H9 (cell line): Measurements from ENCODE around the gene RNASET2. TPM values are rescaled to one million over a fixed set of nuclear protein-coding genes. Genes with fewer than 3 reads are reported as not detected.
A peak's percentile ranks its signal among the peaks of the same experiment; 100 is the strongest.

Experiments used
- DNase-seq: peaks from one replicate; pipeline ENCODE4 v3.0.0-alpha.2; 2017
- H2AFZ ChIP-seq: one replicate; pipeline ENCODE4 v1.6.1; 2013; ENCODE audit warnings: mild to moderate bottlenecking, low read length, control low read depth, moderate library complexity
- H2AK5ac ChIP-seq: 2 replicates; pipeline ENCODE4 v1.6.1; 2013; ENCODE audit warnings: low read length, control low read depth, mixed read lengths; ENCODE audit not compliant: insufficient read length
- H2BK120ac ChIP-seq: one replicate; pipeline ENCODE4 v1.6.1; 2013; ENCODE audit warnings: low read depth, mild to moderate bottlenecking, low read length, control low read depth, inconsistent platforms; ENCODE audit not compliant: poor library complexity, severe bottlenecking
- H2BK12ac ChIP-seq: 2 replicates; pipeline ENCODE4 v1.6.1; 2013; ENCODE audit warnings: low read length, control low read depth, mixed read lengths, low read depth; ENCODE audit not compliant: insufficient read length
- H2BK15ac ChIP-seq: 2 replicates; pipeline ENCODE4 v1.6.1; 2013; ENCODE audit warnings: low read depth, low read length, control low read depth
- H2BK20ac ChIP-seq: one replicate; pipeline ENCODE4 v1.6.1; 2013; ENCODE audit warnings: low read depth, mild to moderate bottlenecking, low read length, control low read depth, inconsistent platforms; ENCODE audit not compliant: poor library complexity, severe bottlenecking
- H2BK5ac ChIP-seq: 2 replicates; pipeline ENCODE4 v1.6.1; 2013; ENCODE audit warnings: low read length, control low read depth, mixed read lengths; ENCODE audit not compliant: insufficient read length
- H3K14ac ChIP-seq: 2 replicates; pipeline ENCODE4 v1.6.1; 2013; ENCODE audit warnings: low read length, control low read depth; ENCODE audit not compliant: insufficient read depth
- H3K18ac ChIP-seq: 2 replicates; pipeline ENCODE4 v1.6.1; 2013; ENCODE audit warnings: low read depth, mild to moderate bottlenecking, mixed read lengths, low read length, control low read depth; ENCODE audit not compliant: insufficient read length
- H3K23ac ChIP-seq: 2 replicates; pipeline ENCODE4 v1.6.1; 2013; ENCODE audit warnings: low read length, control low read depth, mixed read lengths, low read depth; ENCODE audit not compliant: insufficient read length
- H3K23me2 ChIP-seq: 2 replicates; pipeline ENCODE4 v1.6.1; 2013; ENCODE audit warnings: low read depth, mild to moderate bottlenecking, mixed read lengths, low read length, control low read depth; ENCODE audit not compliant: insufficient read length, poor library complexity, severe bottlenecking
- H3K27ac ChIP-seq: 2 replicates; pipeline ENCODE4 v1.5.1; 2013; ENCODE audit warnings: low read length, control low read depth, mixed read lengths, low read depth; ENCODE audit not compliant: insufficient read length
- H3K27me3 ChIP-seq: 2 replicates; pipeline ENCODE4 v1.6.1; 2013; ENCODE audit warnings: low read length, control low read depth, inconsistent platforms; ENCODE audit not compliant: insufficient read depth
- H3K4ac ChIP-seq: 2 replicates; pipeline ENCODE4 v1.6.1; 2013; ENCODE audit warnings: low read depth, mild to moderate bottlenecking, control low read depth, inconsistent platforms, low read length, moderate library complexity
- H3K4me1 ChIP-seq: 2 replicates; pipeline ENCODE4 v1.6.1; 2013; ENCODE audit warnings: low read length, control low read depth, inconsistent platforms; ENCODE audit not compliant: insufficient read depth
- H3K4me2 ChIP-seq: 2 replicates; pipeline ENCODE4 v1.6.1; 2013; ENCODE audit warnings: low read length, control low read depth, mixed read lengths; ENCODE audit not compliant: insufficient read length, insufficient read depth
- H3K56ac ChIP-seq: 2 replicates; pipeline ENCODE4 v1.6.1; 2013; ENCODE audit warnings: low read depth, mild to moderate bottlenecking, mixed read lengths, low read length, control low read depth; ENCODE audit not compliant: insufficient read length
- H3K79me1 ChIP-seq: 2 replicates; pipeline ENCODE4 v1.6.1; 2013; ENCODE audit warnings: low read depth, mild to moderate bottlenecking, moderate library complexity, low read length, control low read depth, inconsistent platforms; ENCODE audit not compliant: insufficient read depth, poor library complexity, severe bottlenecking
- H3K79me2 ChIP-seq: 2 replicates; pipeline ENCODE4 v1.6.1; 2013; ENCODE audit warnings: low read length, control low read depth, inconsistent platforms; ENCODE audit not compliant: insufficient read depth
- H3K9ac ChIP-seq: 2 replicates; pipeline ENCODE4 v1.6.1; 2013; ENCODE audit warnings: low read length, control low read depth, mixed read lengths; ENCODE audit not compliant: insufficient read length; ENCODE audit errors: extremely low read depth
- H3K9me3 ChIP-seq: one replicate; pipeline ENCODE4 v1.6.1; 2013; ENCODE audit warnings: low read depth, low read length, inconsistent platforms; ENCODE audit not compliant: control insufficient read depth
- H3T11ph ChIP-seq: one replicate; pipeline ENCODE4 v1.6.1; 2013; ENCODE audit warnings: mild to moderate bottlenecking, low read length, control low read depth, inconsistent platforms
- H4K20me1 ChIP-seq: one replicate; pipeline ENCODE4 v1.6.1; 2013; ENCODE audit not compliant: control insufficient read depth, insufficient read length, insufficient read depth
- H4K5ac ChIP-seq: 2 replicates; pipeline ENCODE4 v1.6.1; 2013; ENCODE audit warnings: low read depth, mild to moderate bottlenecking, mixed read lengths, low read length, control low read depth; ENCODE audit not compliant: insufficient read length
- H4K8ac ChIP-seq: replicated peaks from 2 replicates; pipeline ENCODE4 v1.6.1; 2013; ENCODE audit warnings: low read length, control low read depth, mixed read lengths, low read depth; ENCODE audit not compliant: insufficient read length
- H4K91ac ChIP-seq: 2 replicates; pipeline ENCODE4 v1.6.1; 2013; ENCODE audit warnings: low read depth, mild to moderate bottlenecking, moderate library complexity, mixed read lengths, low read length, control low read depth; ENCODE audit not compliant: insufficient read length
- H3K27ac Mint-ChIP-seq, 3 experiments: 2 replicates in 2 of 3; 3 replicates in 1 of 3; pipeline ENCODE4 v1.8.0; 2020 to 2021; ENCODE audit warnings: mixed read lengths in 3 of 3, mild to moderate bottlenecking in 1 of 3, moderate library complexity in 1 of 3
- H3K27me3 Mint-ChIP-seq: 2 replicates; pipeline ENCODE4 v1.8.0; 2021; ENCODE audit warnings: low read depth, mild to moderate bottlenecking, moderate library complexity, mixed read lengths
- H3K36me3 Mint-ChIP-seq, 3 experiments: 2 replicates in 2 of 3; 3 replicates in 1 of 3; pipeline ENCODE4 v1.8.0; 2020 to 2021; ENCODE audit warnings: low read depth in 3 of 3, mixed read lengths in 3 of 3; ENCODE audit not compliant: insufficient read depth in 1 of 3
- H3K4me1 Mint-ChIP-seq, 2 experiments: 2 replicates each; pipeline ENCODE4 v1.8.0; 2020; ENCODE audit warnings: mixed read lengths in 2 of 2
- H3K4me3 Mint-ChIP-seq, 2 experiments: 2 replicates in 1 of 2; 3 replicates in 1 of 2; pipeline ENCODE4 v1.8.0; 2020 to 2021; ENCODE audit warnings: mild to moderate bottlenecking in 2 of 2, mixed read lengths in 2 of 2, moderate library complexity in 1 of 2
- H3K9me3 Mint-ChIP-seq, 2 experiments: 2 replicates in 1 of 2; 3 replicates in 1 of 2; pipeline ENCODE4 v1.8.0; 2020; ENCODE audit warnings: mild to moderate bottlenecking in 2 of 2, mixed read lengths in 2 of 2, moderate library complexity in 1 of 2
- WGBS: extraction: QIAGEN DNeasy Blood & Tissue Kit; methylation state at CpG from one replicate; pipeline ENCODE4 v1.1.7; 2013; ENCODE audit warnings: missing lambda C conversion rate, low lambda C conversion rate, mixed read lengths; ENCODE audit not compliant: insufficient read length; ENCODE audit errors: extremely low coverage; 5-methylcytosine and 5-hydroxymethylcytosine counted together
- total RNA-seq: library from RNA; stranded (reverse); gene quantifications from 2 replicates; pipeline ENCODE4 v1.2.1, GENCODE V29; 2021
- TF ChIP-seq, protein P1 (sequence below): fragments of 200-600 bp; sonication (generic); conservative IDR thresholded peaks from 3 replicates; pipeline ENCODE4 v1.8.0; 2021; ENCODE audit warnings: antibody characterized with exemption, mild to moderate bottlenecking

Gene RNASET2
- total RNA-seq, 1 experiment from 2014 or later: 28.2 TPM

DNA sequence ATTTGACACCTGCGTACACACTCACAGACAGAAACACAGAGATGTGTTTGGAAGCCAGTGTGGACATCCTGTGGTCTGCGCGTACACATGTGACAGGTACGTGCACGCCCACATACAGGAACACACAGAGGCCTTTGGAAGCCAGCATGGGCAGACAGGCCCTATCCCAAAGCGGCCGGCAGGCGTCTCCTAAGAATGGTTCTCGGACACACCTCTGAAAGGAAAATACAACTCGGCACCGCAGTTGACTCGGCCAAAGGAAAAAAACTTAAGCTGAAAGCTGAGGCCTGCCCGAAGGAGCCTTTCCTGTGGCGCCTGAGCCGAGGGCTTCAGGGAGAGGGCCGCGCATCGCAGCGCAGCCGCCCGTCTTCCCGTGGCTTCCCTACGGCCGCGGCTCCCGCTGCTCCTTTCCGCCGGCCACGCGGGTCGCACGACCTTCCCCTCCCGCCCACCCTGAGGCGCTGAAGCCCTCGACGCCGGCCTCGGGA lies 41.5 kb upstream of the RNASET2 start:
- no peak overlapping the region for H3K4ac ChIP-seq
- H3K4me3 Mint-ChIP-seq: peak overlapping the region; percentile 81 to 85
- no peak overlapping the region for H2BK12ac ChIP-seq
- no peak overlapping the region for H3T11ph ChIP-seq
- no peak overlapping the region for H4K5ac ChIP-seq
- H3K18ac ChIP-seq: no peak overlapping the region
- H3K23me2 ChIP-seq: peaks cover 8% of the 10 kb centered on the region
- H3K79me1 ChIP-seq: peaks cover 9% of the 10 kb centered on the region
- H3K4me1 Mint-ChIP-seq: peaks cover 21 to 25% of the 10 kb centered on the region in 2 experiments
- peaks cover 17 to 39% (median 34%) of the 10 kb centered on the region in 3 experiments for H3K36me3 Mint-ChIP-seq
- H3K14ac ChIP-seq: no peak overlapping the region
- H2AK5ac ChIP-seq: no peak overlapping the region
- no peak overlapping the region for H3K56ac ChIP-seq
- H4K20me1 ChIP-seq: no peaks in the 10 kb centered on the region
- no peaks in the 10 kb centered on the region for H3K9me3 ChIP-seq
- no peak overlapping the region for H3K27ac ChIP-seq
- TF ChIP-seq, protein P1, sequence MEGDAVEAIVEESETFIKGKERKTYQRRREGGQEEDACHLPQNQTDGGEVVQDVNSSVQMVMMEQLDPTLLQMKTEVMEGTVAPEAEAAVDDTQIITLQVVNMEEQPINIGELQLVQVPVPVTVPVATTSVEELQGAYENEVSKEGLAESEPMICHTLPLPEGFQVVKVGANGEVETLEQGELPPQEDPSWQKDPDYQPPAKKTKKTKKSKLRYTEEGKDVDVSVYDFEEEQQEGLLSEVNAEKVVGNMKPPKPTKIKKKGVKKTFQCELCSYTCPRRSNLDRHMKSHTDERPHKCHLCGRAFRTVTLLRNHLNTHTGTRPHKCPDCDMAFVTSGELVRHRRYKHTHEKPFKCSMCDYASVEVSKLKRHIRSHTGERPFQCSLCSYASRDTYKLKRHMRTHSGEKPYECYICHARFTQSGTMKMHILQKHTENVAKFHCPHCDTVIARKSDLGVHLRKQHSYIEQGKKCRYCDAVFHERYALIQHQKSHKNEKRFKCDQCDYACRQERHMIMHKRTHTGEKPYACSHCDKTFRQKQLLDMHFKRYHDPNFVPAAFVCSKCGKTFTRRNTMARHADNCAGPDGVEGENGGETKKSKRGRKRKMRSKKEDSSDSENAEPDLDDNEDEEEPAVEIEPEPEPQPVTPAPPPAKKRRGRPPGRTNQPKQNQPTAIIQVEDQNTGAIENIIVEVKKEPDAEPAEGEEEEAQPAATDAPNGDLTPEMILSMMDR: peak; percentile 59
- no peak overlapping the region for H2BK20ac ChIP-seq
- H2BK15ac ChIP-seq: no peak overlapping the region
- no peaks in the 10 kb centered on the region for H3K27me3 ChIP-seq
- H3K27ac Mint-ChIP-seq: no peak overlapping the region; a peak in 1 of 7 replicates
- H3K23ac ChIP-seq: no peak overlapping the region
- no peak overlapping the region for H4K8ac ChIP-seq
- no peak overlapping the region for H4K91ac ChIP-seq
- H3K27me3 Mint-ChIP-seq: no peaks in the 10 kb centered on the region
- no peak overlapping the region for H2AFZ ChIP-seq
- no CpG with 5 or more reads among the region's 38 CpGs for WGBS
- H3K79me2 ChIP-seq: peaks cover 13% of the 10 kb centered on the region; the same call in 1 of the 2 replicates
- H3K4me2 ChIP-seq: peak overlapping the region; percentile 29
- H2BK120ac ChIP-seq: no peak overlapping the region
- H3K9ac ChIP-seq: no peak overlapping the region
- DNase-seq: peak; percentile 68
- H3K4me1 ChIP-seq: peaks cover 4% of the 10 kb centered on the region; the same call in 1 of the 2 replicates
- no peak overlapping the region for H2BK5ac ChIP-seq
- no peaks in the 10 kb centered on the region for H3K9me3 Mint-ChIP-seq
